Stomach (tissue), 4 donors: Measurements from ENCODE around the gene RUNX1.

Experiments used
- POLR2AphosphoS5 ChIP-seq, 3 donors: sonication (generic); formaldehyde crosslinking; IDR thresholded peaks; one replicate each; pipeline ENCODE4 v1.6.1; 2016; ENCODE audit warnings: antibody characterized with exemption in 3 of 3
- TF ChIP-seq, protein P1 (sequence below), 7 experiments: fragments of 450-650 bp in 4 of 7; fragments of 200-600 bp in 3 of 7; sonication (generic) in 3 of 7; IDR thresholded peaks; one replicate each; pipeline ENCODE4 v1.5.1; 2016 to 2019; ENCODE audit warnings: antibody characterized with exemption in 7 of 7, control low read depth in 2 of 7, mild to moderate bottlenecking in 1 of 7

DNA sequence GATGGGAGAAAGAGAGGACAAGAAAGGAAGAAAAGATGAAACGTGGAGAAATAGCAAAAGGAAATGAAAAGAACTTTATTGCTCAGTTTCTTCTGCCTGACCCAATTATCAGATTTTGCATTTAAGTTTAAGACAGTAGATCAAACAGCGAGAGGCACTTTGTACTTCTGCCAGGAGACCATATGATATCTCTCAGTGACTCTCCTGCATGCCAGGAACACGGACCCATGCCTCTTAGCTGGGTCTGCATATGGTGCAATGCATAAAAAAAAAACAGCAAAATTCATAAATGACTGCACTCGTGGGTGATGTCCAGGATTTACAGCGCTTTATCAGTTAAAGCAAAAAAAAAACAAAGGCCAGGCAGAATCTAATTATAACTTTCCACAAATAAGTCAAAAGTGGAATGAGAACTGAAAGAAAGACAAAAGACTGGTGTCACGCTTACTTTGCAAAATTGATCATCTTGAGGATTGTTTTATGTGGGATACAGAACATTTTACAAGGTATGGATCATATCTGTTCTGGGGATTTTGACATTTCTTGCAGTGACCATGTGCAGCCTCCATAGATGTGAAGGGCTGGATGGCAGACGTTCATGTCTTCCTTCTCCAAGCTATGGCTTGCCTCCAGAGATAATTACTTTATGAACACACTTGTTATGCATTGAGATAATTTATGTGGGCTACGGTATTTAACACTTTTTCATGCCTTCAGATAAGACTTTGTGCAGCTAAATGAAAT, 79.5 kb downstream of the RUNX1 start:
- TF ChIP-seq, protein P1, sequence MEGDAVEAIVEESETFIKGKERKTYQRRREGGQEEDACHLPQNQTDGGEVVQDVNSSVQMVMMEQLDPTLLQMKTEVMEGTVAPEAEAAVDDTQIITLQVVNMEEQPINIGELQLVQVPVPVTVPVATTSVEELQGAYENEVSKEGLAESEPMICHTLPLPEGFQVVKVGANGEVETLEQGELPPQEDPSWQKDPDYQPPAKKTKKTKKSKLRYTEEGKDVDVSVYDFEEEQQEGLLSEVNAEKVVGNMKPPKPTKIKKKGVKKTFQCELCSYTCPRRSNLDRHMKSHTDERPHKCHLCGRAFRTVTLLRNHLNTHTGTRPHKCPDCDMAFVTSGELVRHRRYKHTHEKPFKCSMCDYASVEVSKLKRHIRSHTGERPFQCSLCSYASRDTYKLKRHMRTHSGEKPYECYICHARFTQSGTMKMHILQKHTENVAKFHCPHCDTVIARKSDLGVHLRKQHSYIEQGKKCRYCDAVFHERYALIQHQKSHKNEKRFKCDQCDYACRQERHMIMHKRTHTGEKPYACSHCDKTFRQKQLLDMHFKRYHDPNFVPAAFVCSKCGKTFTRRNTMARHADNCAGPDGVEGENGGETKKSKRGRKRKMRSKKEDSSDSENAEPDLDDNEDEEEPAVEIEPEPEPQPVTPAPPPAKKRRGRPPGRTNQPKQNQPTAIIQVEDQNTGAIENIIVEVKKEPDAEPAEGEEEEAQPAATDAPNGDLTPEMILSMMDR (IDR thresholded peaks at IDR 0.05): no peak
- TF ChIP-seq POLR2AphosphoS5 (IDR thresholded peaks at IDR 0.05): no peak
